Activated gamma-delta T cell treated with Interleukin-2 at 50 U/mL for 16 hours (primary cell): ENCODE data around the gene CMTM1.
"Not testable (repeated sequence)": the region's sequence is repeated elsewhere in the genome, so short reads cannot be mapped to it uniquely, and the experiment has no call there.

ENCODE experiments used
- DNase-seq: peaks from one replicate; pipeline ENCODE4 v3.0.0-alpha.2; 2020

CMTM1 gene

DNA sequence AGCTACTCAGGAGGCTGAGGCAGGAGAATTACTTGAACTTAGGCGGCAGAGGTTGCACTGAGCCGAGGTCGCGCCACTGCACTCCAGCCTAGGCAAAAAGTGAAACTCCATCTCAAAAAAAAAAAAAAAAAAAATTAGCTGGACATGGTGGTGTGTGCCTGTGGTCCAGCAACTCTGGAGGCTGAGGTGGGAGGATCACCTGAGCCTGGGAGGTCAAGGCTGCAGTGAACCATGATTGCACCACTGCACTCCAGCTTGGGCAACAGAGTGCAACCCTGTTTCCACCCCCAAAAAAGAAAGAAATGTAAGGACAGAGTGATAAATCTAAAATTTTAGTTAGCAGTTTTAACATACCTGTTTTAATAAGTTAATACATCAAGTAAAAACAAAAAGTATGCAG is 30.3 kb downstream of the CMTM1 start:
- DNase-seq, result not testable (repeated sequence)

- no peak for DNase-seq
Measured at GRCh38 chr16:66596986-66597848, 31.0 kb downstream of the CMTM1 start.

DNA sequence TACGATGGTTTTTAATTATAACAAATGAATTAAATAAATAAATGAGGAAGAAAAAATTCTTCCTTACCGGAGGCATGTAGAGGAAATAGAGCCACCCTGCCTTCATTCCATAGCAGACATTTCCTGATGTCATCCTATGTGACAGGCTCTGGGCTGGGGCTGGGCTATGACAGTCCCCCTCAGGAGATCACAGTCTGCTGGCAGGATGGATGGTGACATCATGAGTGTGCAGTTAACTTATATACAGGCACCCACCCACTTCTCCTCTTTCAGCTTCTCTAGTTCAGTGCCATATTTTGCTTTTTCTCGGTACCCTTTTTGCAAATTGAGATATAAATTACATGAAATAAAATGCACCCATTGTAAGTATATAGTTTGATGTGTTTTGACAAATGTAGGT is 31.9 kb downstream of the CMTM1 start:
- no peak for DNase-seq

GRCh38 chr16:66599726-66600125 is 33.5 kb downstream of the CMTM1 start:
- DNase-seq, result no peak

- DNase-seq, result no peak
Measured at GRCh38 chr16:66600477-66600876, 34.2 kb downstream of the CMTM1 start.

- no peak for DNase-seq
Measured at GRCh38 chr16:66601471-66601870, 35.2 kb downstream of the CMTM1 start.

GRCh38 chr16:66603537-66604375 is 37.5 kb downstream of the CMTM1 start:
- peak; percentile 79 for DNase-seq

DNA sequence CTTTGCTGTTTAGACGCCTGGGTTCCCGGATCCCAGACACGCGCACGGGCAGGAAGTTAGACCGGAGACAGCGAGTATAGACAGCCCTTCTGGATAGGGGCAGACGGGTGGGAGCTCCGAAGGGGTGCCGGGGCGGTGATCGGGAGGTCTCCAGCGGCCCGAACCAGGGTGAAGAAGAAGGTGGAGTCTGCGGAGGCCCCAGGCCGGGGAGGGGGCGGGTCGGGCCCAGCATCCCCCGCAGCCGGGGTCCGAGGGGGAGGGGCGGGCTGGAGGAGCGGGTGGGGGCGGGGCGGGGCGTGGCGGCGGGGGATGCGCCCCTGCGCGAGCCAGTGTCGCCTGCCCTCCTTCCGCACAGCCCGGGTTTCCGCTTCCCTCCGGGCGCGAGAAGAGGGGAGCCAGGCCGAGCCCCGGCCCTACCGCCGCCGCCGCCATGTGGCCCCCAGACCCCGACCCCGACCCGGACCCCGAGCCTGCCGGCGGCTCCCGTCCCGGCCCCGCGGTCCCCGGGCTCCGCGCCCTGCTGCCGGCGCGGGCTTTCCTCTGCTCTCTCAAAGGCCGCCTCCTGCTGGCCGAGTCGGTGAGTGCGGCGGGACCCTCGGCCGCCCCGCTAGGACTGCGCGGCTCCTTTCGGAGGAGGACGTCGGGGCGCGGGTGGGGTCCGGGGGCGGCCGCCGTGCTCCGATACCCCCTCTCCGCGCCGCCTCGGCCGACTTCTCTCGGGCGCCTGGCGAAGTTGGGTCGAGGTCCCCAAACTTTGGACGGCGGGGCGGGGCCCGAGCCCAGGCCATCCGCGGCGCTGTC is 38.3 kb downstream of the CMTM1 start, which contains the start of gene CMTM3:
CMTM3 (plus strand) TSS at position 329 of the 801 bp plus-strand sequence; CDS start at position 431, 102 bp downstream.
- peak; percentile 67 for DNase-seq

DNA sequence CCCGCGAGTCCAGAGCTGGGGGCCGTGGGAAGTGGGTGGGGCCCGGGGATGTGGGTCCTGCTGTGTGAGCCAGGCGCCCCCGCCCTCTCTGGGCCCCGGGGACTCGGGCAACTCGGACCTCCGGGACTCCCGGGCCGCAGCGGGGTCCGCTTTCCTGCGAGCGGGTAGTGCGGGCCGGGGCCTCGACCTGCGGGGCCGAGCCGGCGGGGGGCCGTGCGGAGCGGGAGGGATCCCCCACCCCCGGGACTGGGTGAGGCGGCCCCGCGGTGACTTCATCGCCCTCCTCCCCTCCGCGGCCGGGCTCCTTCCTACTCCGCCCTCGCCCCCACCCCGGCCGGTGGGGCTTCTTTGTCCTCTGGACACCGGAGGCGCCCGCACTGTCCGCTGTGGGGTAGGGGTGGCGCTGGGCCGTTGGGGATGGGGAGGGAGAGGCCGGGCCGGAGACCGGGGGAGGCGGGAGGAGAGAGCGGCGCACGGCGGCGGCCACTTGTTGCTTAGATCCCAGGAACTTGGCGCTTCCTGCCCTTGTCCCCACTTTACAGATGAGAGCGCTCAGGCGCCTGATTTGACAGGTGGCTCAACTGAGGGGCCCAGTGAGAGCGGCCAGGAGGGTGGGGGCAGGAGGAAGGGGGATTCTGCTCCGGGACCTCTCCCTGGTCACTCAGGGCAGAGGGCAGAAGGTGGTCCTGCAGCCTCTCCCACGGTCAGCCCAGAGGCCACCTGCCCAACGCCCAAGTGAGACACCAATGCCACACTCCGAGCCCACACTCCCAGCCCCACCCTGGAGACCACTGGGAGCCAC is 39.1 kb downstream of the CMTM1 start:
- DNase-seq, result peak; percentile 32

DNA sequence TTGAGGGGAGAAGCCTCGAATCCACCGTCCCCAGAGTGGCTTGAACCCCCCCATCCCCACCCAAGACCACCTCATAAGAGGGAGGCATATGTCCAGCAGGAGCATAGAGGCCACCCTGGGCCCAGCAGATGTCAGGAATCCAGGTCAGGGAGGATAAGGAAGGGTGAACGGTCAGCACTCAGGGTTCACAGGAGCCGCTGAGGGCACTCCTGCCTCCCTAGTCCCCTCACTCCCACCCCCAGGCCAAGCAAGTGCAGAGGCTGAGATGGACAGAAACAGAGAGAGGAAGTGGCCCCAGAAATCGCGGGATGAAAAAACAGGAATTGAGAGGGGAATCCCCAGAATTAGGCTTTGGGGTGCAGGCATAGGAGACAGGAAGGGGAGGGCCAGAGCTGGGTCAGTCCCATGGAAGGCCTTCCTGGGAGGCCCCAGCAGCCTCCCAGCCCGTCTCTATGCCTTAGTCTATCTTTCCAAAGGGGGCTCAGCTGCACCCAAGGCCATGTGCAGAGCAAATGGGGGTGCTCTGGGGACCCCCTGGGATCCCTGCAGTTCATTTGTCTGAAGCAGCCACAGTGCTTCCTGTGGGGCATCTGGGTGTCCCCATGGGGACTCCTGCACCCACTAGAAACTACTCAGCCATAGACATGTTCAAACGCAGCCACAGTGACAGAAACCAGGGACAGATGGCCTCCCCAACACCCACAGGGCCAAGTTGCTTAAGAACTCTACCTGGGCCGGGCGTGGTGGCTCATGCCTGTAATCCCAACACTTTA is 39.9 kb downstream of the CMTM1 start:
- no peak for DNase-seq

- DNase-seq, result peak; percentile 81
Measured at GRCh38 chr16:66608241-66609138, 42.3 kb downstream of the CMTM1 start.

- no peak for DNase-seq
Measured at GRCh38 chr16:66609139-66609510, 42.9 kb downstream of the CMTM1 start.

GRCh38 chr16:66610111-66610820 is 44.0 kb downstream of the CMTM1 start:
- DNase-seq, result no peak

GRCh38 chr16:66611911-66612310 is 45.7 kb downstream of the CMTM1 start:
- not testable (repeated sequence) for DNase-seq

- DNase-seq, result no peak
Measured at GRCh38 chr16:66612422-66612821, 46.2 kb downstream of the CMTM1 start.

DNA sequence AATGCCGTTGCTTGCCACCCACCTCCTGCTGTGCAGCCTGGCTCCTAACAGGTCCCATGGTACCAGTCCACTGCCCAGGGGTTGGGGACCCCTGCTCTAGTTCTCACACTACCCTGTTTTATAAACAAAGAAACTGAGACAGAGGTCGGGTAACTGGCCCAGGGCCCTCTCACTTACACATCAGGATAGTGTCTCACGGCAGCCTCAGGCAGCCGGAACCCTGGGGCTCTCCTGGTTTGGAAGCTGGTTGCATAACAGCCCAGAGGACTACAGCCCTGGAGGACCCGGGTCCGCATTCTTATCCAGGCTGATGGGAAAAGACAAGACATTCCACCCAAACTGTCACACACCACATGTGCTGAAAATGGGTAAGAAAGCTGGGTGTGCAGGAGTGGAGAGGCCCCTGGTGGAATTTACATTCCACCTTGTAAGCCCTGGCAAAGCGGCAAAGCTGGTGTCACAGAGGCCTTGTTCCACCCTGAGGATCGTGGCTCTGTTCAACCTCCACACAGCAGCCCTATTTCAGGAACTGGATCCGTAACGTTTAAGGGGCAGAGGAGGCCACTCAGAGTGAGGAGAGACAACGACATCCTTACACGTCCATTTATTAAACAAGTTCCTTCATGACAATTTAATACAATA is 48.0 kb downstream of the CMTM1 start:
- no peak for DNase-seq

DNA sequence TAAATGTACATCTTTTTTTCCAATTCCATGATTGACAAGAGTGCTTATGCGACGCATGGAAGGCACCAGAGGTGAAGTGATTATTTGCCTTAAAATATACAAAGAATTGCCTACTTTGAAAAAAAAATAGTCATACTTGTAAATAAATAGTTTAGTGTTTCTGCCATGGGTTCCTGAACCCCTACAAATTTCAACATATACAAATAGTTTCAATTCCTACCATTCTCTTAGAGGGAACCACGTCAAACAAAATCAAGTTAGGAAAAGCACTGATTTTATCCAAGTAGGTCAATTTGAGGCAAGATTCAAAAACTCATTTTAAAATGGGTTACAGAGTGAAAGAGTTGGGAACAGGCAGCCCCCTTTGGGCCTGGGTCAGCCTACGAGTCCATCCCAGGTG is 49.9 kb downstream of the CMTM1 start:
- DNase-seq, result no peak

DNA sequence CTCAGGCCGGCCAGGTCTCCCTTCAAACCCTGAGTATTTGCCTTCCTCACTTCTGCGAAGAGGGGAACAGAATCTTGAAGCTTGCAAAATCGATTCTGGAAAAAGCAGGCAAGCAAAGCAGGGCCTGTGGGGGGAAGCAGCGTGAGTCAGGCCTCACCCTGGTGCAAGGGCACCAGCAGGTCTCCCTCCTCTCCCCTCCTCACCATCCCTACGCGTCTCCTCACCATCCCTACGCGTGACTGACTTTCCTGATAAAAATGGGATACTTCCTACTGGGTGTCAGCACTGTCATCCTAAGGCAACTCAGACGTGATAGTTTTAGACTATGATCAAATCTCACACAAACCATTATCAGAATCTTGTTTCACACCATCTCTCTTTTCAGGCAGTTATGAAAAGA is 50.4 kb downstream of the CMTM1 start:
- DNase-seq, result no peak

GRCh38 chr16:66617010-66617434 is 50.8 kb downstream of the CMTM1 start:
- no peak for DNase-seq
